ENCODE results near the gene CFAP45. TPM values are rescaled to one million over a fixed set of nuclear protein-coding genes. Genes with fewer than 3 reads are reported as not detected.

Gene CFAP45
- total RNA-seq, 1 donor from 2014 or later = 1.4 TPM

DNA sequence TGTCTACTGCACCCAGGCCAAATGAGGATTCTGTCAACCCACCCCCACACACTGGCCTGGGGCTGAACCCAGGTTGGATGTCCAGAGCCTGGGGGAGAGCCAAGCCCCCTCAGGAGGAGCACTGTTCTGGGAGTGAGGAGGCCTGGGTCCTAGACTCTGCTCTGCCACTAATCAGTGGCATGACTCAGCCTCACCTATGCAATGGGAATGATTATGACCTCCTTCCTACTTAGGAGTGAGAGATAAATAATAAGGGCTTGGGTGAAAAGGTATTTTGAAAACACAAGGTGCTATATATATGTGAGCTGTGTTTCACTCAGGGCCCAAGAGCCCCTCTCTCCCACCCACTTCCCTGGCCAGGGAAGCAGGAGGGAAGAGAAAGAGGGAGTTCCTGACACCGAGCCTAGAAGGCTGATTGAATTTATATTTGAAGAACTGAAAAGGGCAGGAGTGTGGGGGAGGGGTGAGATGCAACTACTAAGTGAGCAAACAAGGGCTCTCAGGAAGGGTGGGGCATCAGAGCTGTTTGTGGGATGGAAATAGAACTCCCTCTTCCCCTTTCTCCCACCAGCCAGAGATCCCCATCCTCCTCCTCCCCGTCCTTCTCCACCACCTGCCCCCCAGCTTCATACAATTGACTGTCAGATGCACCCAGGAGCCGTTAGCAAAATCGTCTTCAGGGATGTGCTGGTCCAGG, 37.2 kb upstream of the CFAP45 start:
- no peak for DNase-seq (ENCODE audit: low read depth, low spot score)

DNA sequence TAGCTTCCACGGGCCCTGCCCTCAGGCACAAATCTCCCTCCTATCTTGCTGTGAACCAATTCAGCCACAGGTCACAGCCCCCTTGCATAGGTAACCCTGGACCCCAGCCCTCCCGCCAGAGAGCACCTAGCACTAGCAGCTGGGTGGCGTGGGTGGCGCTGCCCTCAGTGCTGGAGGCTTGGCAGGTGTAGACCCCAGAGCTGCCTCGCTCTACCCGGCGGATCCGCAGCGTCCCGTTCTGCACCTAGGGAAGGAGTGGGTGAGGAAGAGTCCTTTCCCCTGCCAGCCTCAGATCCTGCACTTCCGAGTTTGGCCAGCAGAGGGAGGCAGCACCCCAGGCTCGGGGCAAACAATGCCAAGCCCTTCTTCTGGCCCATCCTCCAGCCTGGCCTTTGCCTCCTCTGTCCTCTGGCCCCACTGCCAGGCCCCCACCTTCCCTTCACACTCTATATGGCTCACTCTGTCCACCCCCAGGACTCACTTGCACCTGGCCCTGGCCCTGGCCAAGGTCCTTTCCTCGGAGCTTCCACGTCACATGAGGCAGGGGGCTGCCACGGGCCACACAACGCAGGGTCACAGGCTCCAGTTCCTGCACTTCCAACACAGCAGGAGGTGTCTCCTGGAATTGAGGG, 36.4 kb upstream of the CFAP45 start:
- no peak for DNase-seq (ENCODE audit: low read depth, low spot score)

DNA sequence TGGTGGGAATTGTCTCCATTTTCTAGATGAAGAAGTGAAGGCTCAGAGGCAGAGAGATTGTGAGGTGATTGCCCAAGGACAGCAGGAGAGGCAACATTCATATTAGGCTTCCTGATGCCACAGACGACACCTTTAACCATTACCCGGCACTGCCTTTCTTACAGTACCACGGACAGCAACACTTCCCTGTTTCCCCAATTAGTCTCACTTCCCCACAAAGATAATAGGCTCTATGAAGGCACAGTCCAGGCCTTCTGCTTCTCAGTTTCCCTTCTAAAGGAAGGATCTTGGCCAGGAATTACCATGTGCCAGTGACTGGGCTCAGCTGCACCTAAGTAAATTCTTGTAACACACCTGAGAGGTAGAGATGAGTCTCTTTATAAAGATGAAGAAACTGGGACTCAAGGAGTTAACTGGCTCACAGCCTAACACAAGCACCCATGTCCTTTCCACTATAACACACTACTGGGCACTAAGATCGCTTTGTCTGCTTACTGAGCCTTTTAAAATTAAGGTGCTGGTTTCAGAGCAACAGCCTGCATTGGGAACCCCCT, 35.8 kb upstream of the CFAP45 start:
- DNase-seq (ENCODE audit: low read depth, low spot score) = no peak

DNA sequence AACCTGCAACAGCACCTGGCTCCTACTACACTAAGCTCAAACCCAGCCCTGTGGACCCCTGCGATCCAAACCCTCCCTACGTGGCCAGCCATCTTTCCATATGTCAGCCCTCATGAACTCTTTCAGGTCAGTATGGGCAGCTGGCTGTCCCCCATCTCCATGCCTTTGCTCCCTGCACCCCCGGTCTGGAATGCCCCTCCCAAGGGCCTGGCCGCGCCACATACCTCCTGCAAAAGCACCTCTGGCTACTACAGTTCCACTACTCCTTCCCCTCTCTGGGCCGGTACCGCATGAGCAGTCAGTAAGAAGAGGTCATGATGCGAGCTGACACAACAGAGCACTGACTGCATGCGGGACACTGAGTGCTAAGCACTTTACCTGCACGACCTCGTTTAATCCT, 35.3 kb upstream of the CFAP45 start:
- no peak for DNase-seq (ENCODE audit: low read depth, low spot score)

DNA sequence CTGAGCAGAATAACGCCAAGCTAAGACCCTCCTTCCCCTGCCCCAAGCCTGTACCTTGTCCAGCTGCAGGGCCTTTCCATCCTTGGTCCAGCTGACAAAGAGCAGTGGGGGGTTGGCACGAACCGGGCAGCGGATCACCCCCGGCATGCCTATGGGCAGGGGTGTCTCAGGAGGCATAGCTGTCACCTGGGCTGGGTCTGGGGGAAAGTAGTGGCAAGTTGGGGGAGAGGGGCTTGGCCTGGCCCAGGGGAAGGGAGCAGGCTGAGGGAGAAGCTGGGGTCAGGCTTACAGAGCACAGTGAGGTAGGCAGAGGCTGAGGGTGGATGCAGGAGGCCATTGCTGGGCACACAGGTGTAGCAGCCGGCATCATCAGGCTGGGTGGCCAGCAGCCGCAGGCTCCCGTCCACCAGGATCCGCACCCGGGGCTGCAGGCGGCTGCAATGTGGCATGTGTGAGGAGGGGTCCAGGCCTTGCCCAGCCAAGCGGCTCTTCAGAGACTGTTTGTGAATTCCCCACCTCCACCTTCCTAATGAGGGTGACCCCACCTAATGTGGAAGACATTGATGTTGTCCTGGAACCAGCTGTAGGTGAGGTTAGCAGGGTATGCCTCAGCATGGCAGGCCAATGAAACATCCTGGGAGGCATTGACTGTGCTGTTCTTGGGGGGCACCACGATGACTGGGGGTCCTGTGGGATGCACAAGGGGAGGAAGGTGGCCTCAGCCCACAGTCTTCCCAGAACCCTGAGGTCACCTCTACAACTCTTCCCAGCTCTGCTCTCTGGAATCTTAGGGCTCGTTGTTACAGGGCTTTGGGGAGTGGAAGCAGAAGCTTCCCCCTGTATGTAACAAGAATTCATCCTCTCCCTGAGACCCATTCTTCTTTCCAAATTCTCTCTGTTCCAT, 34.4 kb upstream of the CFAP45 start:
- no peak for DNase-seq (ENCODE audit: low read depth, low spot score)

DNA sequence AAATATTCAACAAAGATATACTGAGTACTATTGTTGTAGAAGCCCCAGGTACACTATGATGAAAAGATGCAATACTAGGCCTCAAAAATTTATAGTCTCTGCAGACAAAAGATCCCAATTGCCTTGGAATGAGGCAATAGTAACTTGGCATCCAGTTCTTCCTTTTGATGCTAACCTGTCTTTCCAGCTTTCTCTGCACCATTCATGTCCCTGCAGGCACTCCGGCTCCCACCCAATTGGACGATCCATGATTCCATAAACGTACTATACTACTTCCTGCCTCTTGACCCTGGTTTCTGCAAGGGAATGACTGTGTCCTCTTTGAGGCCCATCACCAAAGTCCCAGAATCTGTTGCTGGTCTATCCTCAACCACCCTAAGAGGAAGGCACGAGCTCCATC, 33.4 kb upstream of the CFAP45 start:
- DNase-seq (ENCODE audit: low read depth, low spot score) = no peak

DNA sequence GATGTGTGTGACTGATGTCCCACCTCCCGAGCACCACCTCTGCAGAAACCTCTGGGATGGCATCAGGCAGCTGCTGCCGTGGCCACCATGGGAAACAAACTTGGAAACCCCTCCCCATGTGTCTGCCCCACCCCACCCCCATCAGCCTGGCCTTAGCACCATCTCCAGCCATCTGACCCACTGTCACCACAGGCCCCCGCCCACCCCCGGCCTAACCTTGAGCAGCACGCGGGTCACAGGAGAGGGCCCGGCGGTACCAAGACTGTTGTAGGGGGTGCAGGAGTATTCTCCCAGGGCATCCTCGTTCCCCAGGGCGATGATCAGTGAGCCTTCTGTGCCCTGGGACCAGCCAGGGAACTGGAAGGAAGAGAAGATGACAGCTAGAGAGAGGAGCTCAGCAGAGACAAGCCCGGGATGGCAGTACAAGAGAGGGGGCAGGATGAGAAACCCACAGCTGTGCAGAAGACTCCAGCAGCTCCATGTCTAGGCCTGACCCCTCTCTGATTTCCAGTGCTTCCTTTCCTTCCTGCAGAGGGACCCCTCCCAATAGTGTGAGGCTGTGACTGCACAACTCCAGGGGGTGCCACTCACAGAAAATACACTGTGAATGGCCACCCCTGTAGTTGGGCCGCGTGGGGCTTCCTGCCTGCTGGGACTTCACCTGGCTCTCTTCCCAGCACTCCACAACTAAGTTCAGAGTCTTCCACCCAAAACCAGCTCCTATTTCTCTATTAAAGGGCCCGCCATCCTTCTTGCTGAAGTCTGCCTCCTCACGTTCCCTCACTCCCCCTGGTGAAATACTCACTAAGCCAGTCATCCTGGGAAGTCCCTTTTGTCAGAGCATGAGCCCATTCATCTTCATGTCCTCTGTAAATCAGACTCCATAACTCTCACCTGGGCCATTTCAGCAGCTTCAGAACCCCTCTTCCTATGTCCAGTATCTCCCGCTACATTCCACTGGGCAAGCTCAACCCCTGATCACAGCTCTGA, 32.6 kb upstream of the CFAP45 start:
- DNase-seq (ENCODE audit: low read depth, low spot score) = no peak

DNA sequence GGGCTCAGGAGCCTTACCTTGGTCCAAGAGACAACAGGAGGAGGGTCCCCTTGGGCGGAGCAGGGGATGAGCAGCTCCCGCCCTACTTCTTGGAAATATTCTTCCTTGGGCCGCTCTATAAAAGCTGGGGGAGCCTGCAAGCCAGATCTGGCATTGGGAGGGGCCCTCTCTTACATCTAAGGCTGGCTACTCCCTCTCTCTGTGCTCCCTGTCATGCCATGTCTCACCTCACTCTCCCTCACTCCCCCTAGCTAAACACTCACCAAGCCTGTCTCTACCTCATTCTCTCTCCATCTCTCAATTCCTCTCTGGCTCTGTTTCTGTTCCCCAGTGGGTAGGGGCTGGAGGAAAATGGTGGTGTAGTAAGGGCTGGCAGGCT, 31.8 kb upstream of the CFAP45 start:
- DNase-seq (ENCODE audit: low read depth, low spot score) = no peak

DNA sequence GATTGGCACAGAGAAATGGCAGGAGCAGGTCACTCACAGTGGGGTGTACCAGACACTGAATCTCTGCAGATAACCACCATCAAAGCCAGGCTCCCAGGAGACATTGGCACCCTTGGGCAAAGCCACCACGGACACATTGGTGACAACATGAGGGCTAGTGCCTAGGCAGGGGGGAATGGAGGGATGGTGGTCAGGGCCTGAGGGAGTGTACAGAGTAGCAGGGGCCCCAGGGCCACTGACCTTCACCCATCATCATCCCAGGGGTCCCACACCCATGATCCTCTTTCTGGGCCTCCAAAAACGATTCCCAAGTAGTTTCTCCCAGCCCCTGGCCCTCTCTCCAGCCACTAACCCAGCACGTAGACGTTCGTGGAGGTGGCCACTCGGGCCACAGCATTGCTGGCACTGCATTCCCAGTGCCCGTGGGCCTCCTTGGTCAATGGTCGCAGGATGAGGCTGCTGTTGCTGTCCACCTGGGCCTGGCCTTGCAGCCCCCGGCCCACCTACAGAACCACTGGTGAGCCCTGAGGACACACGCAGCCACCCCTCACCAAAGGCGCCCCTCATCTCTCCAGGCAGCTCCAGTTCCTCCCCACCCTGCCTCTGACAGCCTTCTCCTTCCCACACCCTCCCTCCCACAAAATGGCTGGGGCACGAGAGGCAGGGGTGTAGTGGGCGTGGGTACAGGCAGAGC, 31.3 kb upstream of the CFAP45 start:
- no peak for DNase-seq (ENCODE audit: low read depth, low spot score)

DNA sequence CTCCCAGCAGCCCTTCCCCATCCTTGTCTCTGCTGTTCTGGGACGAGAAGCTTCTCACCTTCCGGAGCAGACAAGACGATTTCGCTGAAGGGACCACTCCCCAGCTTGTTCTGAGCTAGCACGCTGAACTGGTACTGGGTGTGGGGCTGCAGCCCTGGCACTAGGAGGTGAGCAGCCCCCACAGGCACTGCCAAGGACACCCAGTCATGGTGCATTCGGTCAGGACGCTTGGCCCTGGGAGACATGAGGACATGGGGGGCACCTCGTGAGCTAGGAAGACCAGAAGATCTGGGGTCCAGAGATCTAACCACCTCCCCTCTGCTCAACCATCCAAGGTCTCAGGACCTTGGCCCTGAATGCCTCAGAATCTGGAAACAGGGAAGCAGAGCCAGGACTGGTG, 30.7 kb upstream of the CFAP45 start:
- no peak for DNase-seq (ENCODE audit: low read depth, low spot score)

DNA sequence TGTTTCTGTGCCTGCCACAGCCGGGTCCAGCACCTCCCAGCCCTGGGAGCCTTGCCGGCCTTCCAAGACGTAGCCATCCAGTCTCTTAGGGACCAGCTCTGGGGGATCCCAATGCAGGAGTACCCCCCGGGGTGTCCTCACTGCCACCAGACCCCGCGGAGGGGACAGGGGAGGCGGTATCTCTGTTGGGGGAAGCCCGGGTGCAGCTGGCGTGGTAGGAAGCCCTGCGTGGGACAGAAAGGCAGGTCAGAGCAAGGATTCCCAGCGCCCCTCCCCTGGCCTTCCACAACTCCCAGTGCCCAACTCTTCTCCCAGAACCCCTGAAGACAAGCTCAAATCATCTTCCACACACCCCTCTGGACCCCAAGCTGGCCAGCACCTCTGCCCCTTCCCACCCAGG, 30.3 kb upstream of the CFAP45 start:
- DNase-seq (ENCODE audit: low read depth, low spot score) = no peak

DNA sequence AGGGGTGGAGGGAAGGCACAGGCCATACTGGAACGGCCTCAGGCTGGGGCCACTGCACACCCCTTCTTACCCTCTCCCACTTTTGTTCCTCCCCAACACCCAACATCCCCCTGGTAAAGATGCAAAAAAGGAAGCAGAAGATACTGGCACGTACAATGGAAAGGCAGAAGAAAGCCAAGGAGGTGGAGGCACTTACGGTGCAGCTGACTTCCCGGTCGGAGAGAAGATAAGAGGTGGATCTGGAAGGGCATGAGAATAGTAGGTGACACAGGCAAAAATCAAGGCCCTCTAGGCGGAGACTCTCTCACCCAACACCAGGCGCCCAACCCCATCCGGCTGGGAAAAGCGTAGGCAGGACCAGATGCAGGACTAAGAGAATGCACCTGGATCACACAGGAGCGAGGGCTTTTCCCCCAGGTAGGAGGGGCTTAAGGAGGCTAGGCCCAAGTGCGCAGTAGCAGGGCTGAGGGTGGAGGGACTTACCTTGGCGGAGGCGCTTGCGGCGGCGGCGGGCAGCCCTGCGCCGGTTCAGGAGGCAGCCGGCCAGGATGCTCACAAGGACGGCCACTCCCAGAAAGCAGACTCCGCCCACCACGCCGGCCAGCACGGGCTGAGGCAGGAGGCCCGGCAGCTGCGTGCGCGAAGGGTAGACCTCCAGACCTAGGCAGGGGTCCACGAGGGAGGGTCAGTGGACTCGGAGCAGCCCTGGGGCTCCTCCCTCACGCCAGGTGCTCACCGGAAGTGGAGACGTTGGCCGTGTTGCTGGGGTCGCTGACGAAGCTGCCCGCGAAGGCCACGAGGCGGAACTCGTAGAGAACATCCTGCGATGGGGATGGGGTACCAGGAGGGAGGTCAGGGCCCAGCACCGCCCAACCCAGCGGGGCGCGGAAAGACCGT, 29.4 kb upstream of the CFAP45 start:
- DNase-seq (ENCODE audit: low read depth, low spot score) = no peak

DNA sequence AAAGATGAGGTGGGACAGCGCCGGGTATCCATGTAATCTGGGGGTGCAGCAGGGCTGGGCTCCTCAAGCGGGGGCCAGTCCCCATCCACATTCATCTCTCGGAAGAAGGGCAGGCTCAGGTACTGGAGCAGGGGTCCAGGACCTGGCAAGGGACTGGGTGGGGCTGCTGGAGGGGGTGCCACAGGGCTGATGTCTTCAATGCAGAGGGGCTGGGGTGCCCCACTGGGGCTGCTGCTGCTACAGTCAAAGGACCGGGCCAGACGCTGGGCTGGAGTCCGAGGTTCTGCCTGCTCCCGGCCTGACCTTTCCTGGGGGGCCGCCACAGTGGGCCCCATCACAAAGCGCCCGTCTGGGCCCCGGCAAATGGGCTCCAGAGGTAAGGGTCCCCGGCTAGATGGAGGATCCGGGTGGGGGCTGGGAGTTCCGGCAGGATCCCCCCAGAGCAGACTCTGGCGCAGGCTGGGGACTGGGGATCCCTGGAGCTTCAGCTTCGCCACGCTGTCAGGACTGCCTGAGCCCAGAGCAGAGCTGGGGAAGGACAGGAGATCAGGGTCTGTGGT, 28.6 kb upstream of the CFAP45 start:
- DNase-seq (ENCODE audit: low read depth, low spot score) = no peak

DNA sequence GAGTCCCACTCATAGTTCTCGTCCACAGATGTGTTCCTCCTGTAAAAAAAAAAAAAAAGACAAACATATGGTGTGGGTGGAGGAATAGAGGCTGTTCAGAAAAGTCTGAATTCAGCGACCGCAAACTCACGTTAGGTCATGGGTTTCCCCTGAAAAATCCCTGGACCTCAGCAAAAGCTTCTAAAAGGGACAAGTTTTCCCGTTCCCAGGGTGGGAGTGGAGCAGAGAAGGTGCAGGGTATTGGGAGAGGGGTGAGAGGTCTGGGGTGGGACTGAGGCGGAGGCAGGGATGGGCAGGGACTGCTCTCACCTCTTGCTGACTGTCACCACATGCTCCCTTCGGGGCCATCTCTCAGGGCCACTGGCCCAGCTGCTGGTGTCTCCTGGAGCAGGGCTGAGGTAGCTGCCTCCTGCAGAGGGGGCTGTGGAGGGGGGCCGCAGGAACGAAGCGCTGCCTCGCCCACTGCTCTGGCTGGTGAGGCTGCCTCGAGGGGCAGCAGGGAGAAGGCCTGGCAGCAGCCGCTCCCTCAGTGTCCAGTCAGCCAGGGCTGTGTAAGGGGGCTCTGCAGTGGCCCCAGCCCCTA, 28.0 kb upstream of the CFAP45 start:
- no peak for DNase-seq (ENCODE audit: low read depth, low spot score)

DNA sequence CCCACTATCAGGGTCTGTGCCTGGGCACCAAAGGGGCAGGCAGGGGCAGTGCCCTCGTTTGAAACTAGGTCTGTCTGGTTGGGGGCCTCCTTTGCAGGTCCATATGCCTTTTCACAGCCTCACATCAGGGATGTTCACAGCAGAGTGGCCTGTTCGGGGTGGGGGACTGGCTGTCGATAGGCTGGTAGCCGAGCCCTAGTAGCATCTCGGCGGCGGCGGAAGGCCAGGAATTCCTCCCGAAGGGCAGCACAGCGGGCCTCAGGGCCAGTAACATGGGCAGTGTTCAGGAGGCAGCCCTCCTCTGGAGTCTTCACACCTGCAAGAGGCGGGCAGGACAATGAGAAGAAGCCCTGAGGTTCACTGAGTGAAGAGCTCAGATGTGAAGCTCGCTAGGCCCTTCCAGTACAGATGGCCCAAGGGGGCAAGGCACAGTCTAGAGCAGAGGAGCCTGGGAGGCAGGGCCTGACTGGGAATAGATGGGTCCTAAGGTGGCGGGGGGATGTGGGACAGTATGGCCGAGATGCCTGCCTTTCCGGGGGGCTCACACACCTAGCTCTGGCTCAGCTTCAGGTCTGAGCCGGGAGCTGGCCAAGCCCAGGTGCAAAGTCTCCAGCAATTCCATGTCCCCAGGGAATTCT, 27.4 kb upstream of the CFAP45 start:
- no peak for DNase-seq (ENCODE audit: low read depth, low spot score)

DNA sequence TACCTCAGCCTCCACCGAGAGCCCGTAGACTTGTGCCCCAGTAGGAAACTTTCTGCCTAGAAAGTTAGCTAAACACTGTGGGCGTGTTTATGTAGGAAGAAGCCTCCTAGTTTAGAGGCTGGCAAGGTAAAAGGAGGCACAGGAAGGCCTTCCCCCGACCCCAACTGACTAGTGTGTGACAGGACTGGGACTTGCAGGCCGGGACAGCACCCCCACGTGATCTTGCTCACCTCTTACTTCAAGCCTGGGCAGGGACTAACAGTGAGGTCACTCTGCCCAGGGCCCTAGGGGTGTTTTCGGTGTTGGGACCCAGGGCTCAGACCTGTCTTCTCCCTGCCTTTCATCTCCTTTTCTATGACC, 25.7 kb upstream of the CFAP45 start:
- DNase-seq (ENCODE audit: low read depth, low spot score) = no peak

DNA sequence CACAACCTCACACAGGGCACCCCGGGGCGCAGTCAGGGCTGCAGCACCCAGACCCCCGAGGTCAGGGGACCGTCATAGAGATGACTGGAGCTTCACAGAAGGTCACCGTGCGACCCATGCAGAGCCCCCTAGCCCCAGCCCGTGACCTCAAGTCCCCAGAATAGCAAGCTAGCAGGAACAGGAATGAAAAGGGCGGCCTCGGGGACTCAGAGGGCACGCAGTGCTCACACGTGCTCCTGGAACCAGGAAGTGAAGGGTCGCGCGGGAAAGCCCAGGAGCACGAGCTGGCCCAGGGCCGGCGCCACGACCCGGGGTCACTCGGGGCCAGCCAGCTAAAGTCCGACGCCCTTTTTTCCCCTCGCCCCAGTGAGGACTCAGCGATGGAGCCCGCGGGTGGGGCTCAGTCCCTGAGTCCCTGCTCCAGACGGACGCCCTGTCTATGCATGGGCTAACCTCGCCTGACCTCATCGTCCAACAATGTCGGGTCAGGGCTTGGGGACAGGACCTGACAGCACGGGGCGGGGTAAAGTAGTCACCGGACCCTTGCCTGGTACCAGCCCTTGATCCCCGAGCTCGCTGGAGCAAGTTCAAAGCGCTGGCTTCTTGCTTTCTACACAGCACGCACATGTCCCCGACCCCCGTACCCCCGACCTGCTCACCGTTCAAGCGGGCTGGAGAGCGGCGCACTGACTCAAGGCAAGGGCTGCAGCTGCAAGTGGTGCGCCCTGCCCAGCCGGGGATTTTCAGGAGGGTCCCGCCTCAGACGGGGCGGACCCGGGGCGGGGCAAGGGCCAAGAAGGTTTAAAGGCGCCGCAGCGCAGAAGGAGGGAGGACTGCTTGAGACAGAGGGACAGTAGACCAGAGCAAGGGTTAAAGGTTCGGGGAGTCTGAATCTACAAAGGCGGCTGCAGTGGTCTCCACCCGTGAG, 25.1 kb upstream of the CFAP45 start, which contains the start of gene TAGLN2:
Gene TAGLN2 (minus strand): TSS at position 717 of the 928 bp plus-strand sequence. CDS start 4,998 bp downstream, outside the sequence.
- peak; percentile 72 for DNase-seq (ENCODE audit: low read depth, low spot score)
